Kidney epithelial cell (primary cell): ENCODE results near the gene THRAP3. TPM values are rescaled to one million over a fixed set of nuclear protein-coding genes. Genes with fewer than 3 reads are reported as not detected.
"Not testable (repeated sequence)": the region's sequence is repeated elsewhere in the genome, so short reads cannot be mapped to it uniquely, and the experiment has no call there.

ENCODE experiments used
- DNase-seq: peaks from one replicate; pipeline ENCODE4 v3.0.0-alpha.2; 2010; ENCODE audit warnings: low read depth
- H3K27me3 ChIP-seq: 2 replicates; pipeline ENCODE4 v1.6.0; 2011; ENCODE audit warnings: low read length; ENCODE audit not compliant: control insufficient read depth, insufficient read depth
- H3K36me3 ChIP-seq: 2 replicates; pipeline ENCODE4 v1.5.1; 2011; ENCODE audit warnings: low read length; ENCODE audit not compliant: control insufficient read depth, insufficient read depth
- H3K4me3 ChIP-seq: 2 replicates; pipeline ENCODE4 v1.5.1; 2011; ENCODE audit warnings: low read depth, mild to moderate bottlenecking, control low read depth, low read length
- total RNA-seq: library from RNA; depleted of rRNA; stranded (reverse); fragments of >200 nt; gene quantifications from 2 replicates; pipeline ENCODE4 v1.2.3, GENCODE V29; 2015
- TF ChIP-seq, protein P1 (sequence below): IDR thresholded peaks from 2 replicates; pipeline ENCODE4 v1.5.1; 2011; ENCODE audit warnings: mild to moderate bottlenecking, moderate library complexity, low read length, control low read depth, inconsistent platforms; ENCODE audit not compliant: insufficient read depth, poor library complexity, severe bottlenecking

Gene THRAP3
- total RNA-seq, 1 donor from 2014 or later, result 105 TPM

DNA sequence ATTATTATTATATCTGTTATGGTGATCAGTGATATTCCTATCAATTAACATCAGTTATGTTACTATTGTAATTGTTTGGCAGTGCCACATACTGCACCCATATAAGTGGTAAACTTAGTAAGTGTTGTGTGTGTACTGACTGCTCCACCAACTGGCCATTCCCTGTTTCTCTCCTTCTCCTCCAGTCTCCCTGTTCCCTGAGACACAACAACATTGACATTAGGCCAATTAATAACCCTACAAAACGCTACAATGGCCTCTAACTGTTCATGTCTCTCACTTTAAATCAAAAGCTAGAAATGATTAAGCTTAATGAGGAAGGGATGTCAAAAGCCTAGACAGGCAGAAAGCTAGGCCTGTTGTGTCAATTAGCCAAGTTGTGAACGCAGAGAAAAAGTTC is 6.6 kb upstream of the THRAP3 start:
- no peak for DNase-seq
- Histone ChIP-seq H3K27me3 (no peaks in the 10 kb centered on the region), H3K4me3 (no peak overlapping the region), H3K36me3 (no peaks in the 10 kb centered on the region)
- TF ChIP-seq, protein P1, sequence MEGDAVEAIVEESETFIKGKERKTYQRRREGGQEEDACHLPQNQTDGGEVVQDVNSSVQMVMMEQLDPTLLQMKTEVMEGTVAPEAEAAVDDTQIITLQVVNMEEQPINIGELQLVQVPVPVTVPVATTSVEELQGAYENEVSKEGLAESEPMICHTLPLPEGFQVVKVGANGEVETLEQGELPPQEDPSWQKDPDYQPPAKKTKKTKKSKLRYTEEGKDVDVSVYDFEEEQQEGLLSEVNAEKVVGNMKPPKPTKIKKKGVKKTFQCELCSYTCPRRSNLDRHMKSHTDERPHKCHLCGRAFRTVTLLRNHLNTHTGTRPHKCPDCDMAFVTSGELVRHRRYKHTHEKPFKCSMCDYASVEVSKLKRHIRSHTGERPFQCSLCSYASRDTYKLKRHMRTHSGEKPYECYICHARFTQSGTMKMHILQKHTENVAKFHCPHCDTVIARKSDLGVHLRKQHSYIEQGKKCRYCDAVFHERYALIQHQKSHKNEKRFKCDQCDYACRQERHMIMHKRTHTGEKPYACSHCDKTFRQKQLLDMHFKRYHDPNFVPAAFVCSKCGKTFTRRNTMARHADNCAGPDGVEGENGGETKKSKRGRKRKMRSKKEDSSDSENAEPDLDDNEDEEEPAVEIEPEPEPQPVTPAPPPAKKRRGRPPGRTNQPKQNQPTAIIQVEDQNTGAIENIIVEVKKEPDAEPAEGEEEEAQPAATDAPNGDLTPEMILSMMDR, result peak; percentile 50

DNA sequence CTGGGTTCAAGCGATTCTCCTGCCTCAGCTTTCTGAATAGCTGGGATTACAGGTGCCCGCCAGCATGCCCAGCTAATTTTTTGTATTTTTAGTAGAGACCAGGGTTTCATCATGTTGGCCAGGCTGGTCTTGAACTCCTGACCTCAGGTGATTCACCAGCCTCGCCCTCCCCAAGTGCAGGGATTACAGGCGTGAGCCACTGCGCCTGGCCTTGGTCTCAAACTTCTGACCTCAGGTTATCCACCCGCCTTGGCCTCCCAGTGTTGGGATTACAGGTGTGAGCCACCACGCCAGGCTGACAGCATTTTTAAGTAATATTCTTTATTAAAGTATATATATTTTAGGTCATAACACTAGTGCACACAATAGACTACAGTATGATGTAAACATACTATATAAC is 2.3 kb upstream of the THRAP3 start:
- not testable (repeated sequence) for H3K27me3 ChIP-seq, DNase-seq, H3K4me3 ChIP-seq, H3K36me3 ChIP-seq

DNA sequence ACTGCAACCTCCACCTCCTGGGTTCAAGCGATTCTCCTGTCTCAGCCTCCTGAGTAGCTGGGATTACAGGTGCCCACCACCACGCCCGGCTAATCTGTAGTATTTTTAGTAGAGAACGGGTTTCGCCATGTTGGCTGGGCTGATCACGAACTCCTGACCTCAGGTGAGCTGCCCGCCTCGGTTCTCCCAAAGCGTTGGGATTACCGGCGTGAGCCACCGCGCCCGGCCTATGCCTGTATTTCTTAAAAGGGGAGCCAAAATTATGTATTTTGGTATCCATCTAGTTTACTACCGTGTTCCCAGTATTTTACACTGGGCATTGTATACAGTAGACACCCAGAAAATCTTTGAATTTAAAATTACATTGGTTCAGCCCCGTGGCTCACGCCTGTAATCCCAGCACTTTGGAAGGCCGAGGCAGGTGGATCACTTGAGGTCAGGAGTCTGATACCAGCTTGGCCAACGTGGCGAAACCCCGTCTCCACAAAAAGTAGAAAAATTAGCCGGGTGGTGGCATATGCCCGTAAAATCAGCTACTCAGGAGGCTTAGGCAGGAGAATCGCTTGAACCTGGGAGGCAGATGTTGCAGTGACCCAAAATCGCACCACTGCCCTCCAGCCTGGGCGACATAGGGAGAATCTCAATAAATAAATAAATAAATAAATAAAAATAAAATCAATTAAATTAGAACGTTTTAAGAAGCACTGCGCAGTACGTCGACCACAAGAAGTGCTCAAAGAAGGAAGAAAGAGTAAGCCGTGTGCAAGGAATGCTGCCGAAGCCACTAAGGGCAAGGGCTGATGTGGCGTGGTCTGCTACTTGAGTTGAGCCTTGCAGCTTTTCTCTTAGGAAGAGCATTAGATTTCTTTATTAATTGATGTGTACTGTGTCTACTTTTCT is 1.5 kb upstream of the THRAP3 start:
- H3K27me3 ChIP-seq, result no peaks in the 10 kb centered on the region
- TF ChIP-seq, protein P1, result no peak
- no peak for DNase-seq
- H3K36me3 ChIP-seq, result no peaks in the 10 kb centered on the region
- H3K4me3 ChIP-seq, result peak overlapping the region; percentile 69

DNA sequence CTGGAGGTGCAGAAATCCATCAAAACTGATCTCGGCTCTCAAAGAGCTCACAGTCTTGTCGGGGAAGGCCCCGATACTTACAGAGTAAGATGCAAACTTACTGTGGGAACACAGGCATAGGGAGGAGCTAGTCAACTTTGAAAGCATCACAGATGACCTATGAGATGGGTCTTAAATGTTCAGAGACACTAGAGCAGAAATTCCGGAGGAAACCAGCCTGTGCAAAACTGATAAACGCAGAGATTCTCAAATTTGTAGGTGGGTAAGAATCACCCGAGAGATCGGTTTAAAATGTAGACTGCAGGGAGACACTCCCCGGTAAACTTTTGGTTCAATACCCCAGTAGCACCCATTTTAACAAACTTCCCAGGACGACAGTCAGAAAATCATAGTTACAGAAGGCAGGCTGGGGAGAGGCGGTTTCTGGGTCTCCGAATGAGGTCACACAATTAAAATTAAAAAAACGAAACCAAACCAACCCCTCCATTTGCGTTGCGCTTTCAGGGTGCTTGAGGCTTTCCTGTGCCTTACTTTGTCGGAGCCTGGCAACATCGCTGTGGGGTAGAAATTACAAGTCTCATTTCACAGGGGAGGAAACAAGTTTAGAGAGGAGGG is 755 bp upstream of the THRAP3 start:
- no peak for DNase-seq
- no peaks in the 10 kb centered on the region for H3K27me3 ChIP-seq
- TF ChIP-seq, protein P1, result no peak
- peak overlapping the region; percentile 69 for H3K4me3 ChIP-seq
- no peaks in the 10 kb centered on the region for H3K36me3 ChIP-seq

DNA sequence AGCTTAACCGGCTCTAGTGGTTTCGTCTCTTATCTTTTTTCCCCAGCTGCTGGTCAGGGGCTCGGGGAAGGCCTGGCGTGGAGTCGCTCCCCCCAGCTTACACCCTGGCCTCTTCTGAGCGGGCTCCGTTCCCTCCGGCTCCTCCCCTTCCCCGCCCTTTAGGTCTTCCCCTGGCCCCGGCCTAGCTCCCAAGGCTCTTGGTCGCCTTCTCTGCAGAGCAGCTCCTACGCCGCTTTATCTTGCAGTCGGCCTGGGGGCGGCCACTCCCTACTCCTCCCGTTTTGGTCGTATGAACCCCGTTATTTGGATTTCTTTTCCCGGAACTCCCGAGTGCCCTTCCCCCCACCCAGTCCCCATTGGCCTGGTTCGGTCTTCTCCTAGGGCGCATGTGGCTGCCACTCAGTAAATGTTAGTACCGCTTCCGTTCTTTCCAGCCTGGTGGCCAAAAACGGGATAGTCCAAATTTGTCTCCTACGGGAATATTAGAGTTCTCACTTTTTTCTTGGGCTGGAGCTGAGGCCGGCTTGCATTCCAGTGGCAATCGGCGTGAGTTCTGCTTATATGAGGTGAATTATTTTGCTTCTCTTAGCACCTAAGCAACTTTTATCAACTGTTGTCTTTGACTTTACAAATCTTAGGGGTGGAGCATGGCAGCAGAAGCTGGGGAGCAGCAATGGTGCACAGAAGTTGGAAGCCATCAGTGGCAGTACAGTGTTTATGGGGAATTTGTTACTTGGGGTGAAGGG is 467 bp downstream of the THRAP3 start:
- H3K27me3 ChIP-seq, result no peaks in the 10 kb centered on the region
- TF ChIP-seq, protein P1, result peak; percentile 36
- no peak for DNase-seq
- H3K4me3 ChIP-seq, result peak overlapping the region; percentile 84
- H3K36me3 ChIP-seq, result no peaks in the 10 kb centered on the region

DNA sequence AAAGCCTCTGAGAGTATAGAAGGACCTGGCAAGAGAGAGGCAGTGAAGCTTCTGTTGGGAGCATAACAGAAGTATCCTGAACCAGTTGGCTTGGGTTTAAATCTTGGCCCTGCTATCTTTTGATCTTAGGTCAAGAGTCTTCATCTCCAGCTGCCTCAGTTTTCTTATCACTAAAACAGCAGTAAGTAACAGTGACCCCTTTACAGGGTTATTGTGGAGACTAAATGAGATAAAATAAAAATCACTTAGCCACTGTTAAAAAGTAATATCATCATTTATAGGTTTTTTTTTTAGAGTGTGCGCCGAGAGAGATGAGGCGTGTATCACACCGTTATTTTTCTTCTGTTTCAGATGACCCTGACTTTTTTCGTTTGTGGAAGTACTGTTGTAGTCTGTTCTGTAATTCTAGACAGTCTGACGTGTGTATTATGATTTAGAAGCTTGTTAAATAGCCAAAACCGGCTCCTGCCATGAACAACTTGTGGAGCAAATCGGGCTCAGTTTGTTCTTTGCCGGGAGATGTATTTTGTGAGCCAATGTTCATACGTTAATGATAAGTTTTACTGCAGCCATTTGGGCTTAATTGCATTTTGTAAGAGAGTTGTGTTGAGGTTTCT is 1.1 kb downstream of the THRAP3 start:
- Histone ChIP-seq H3K27me3 (no peaks in the 10 kb centered on the region), H3K4me3 (peak overlapping the region; percentile 84), H3K36me3 (no peaks in the 10 kb centered on the region)
- no peak for DNase-seq
- TF ChIP-seq, protein P1, result no peak

DNA sequence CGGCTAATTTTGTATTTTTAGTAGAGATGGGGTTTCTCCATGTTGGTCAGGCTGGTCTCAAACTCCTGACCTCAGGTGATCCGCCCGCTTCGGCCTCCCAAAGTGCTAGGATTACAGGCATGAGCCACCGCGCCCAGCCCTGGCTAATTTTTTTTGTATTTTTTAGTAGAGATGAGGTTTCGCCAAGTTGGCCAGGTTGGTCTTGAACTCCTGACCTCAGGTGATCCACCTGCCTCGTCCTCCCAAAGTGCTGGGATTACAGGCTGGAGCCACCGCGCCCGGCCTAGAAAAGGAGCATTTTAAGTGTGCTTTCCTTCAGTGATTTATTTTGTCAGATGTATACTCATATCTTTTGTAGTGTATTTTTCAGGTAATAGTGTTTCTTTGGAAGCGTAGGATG is 6.0 kb downstream of the THRAP3 start:
- H3K4me3 ChIP-seq, H3K36me3 ChIP-seq, DNase-seq, H3K27me3 ChIP-seq: not testable (repeated sequence)
